Ishikawa (cell line): ENCODE data around the gene PIGS.

Experiments used
- EGR1 ChIP-seq: IDR thresholded peaks from 2 replicates; pipeline ENCODE4 v1.6.1; 2012
- EP300 ChIP-seq: IDR thresholded peaks from 2 replicates; pipeline ENCODE4 v1.6.1; 2012; ENCODE audit warnings: borderline replicate concordance
- RAD21 ChIP-seq: IDR thresholded peaks from 2 replicates; pipeline ENCODE4 v1.6.1; 2012; ENCODE audit warnings: low read depth
- YY1 ChIP-seq: IDR thresholded peaks from 2 replicates; pipeline ENCODE4 v1.6.1; 2012; ENCODE audit warnings: low read depth
- TF ChIP-seq, protein P1 (sequence below): IDR thresholded peaks from 2 replicates; pipeline ENCODE4 v1.6.1; 2012
- TF ChIP-seq, protein P2 (sequence below): IDR thresholded peaks from 2 replicates; pipeline ENCODE4 v1.6.1; 2012; ENCODE audit warnings: low read depth, mild to moderate bottlenecking
- TF ChIP-seq, protein P3 (sequence below): IDR thresholded peaks from 2 replicates; pipeline ENCODE4 v1.6.1; 2012

DNA sequence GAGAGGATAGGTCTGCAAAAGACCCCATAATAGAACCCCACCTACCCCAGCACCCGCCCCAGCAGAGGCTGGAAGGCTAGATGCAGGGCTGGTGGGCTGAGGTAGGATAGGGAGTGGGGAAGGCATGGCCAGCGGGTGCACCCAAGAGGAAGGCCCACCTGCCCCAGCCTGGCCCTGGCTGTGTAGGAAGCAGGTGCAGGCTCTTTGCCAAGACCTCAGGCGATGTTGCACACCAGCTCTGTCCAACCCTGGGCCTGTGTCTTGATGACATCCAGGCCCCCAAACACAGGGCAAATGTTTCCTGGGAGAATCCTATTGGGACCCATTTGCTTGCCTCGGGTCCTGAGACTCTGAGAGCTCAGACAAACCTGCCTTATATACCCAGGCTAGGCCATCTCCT is 31.1 kb downstream of the PIGS start:
- TF ChIP-seq RAD21 (no peak), EGR1 (no peak), YY1 (no peak), EP300 (no peak)
- TF ChIP-seq, protein P1, sequence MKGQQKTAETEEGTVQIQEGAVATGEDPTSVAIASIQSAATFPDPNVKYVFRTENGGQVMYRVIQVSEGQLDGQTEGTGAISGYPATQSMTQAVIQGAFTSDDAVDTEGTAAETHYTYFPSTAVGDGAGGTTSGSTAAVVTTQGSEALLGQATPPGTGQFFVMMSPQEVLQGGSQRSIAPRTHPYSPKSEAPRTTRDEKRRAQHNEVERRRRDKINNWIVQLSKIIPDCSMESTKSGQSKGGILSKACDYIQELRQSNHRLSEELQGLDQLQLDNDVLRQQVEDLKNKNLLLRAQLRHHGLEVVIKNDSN = no peak
- TF ChIP-seq, protein P2, sequence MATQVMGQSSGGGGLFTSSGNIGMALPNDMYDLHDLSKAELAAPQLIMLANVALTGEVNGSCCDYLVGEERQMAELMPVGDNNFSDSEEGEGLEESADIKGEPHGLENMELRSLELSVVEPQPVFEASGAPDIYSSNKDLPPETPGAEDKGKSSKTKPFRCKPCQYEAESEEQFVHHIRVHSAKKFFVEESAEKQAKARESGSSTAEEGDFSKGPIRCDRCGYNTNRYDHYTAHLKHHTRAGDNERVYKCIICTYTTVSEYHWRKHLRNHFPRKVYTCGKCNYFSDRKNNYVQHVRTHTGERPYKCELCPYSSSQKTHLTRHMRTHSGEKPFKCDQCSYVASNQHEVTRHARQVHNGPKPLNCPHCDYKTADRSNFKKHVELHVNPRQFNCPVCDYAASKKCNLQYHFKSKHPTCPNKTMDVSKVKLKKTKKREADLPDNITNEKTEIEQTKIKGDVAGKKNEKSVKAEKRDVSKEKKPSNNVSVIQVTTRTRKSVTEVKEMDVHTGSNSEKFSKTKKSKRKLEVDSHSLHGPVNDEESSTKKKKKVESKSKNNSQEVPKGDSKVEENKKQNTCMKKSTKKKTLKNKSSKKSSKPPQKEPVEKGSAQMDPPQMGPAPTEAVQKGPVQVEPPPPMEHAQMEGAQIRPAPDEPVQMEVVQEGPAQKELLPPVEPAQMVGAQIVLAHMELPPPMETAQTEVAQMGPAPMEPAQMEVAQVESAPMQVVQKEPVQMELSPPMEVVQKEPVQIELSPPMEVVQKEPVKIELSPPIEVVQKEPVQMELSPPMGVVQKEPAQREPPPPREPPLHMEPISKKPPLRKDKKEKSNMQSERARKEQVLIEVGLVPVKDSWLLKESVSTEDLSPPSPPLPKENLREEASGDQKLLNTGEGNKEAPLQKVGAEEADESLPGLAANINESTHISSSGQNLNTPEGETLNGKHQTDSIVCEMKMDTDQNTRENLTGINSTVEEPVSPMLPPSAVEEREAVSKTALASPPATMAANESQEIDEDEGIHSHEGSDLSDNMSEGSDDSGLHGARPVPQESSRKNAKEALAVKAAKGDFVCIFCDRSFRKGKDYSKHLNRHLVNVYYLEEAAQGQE = no peak
- TF ChIP-seq, protein P3, sequence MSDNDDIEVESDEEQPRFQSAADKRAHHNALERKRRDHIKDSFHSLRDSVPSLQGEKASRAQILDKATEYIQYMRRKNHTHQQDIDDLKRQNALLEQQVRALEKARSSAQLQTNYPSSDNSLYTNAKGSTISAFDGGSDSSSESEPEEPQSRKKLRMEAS = no peak
